ENCODE results near the gene TLR1. TPM values are rescaled to one million over a fixed set of nuclear protein-coding genes. Genes with fewer than 3 reads are reported as not detected.

TLR1 gene
- polyA plus RNA-seq, 6 donors from 2014 or later = 30.2 to 53.9 (median 35.7) TPM

DNA sequence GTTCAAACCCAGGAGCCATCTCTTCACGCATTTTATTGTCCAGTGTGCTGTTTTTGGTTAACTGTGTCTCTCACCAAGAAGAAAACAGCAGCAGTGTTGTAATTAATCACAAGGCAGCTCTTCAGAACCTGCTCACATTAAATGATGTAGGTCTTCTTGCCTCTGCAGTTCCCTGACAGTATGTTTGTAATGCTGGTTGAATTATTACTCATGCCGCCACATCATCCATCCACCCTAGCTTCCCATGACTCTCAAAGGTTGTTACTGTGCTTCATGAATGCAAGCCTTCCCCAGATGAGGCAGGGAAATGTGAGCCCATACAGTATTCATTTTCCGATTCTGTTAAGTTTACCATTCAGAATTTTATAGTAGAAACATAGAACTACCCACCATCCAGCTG is 39.2 kb downstream of the TLR1 start:
- Mint-ChIP-seq H3K36me3 (peaks cover 8 to 13% of the 10 kb centered on the region in 2 donors), H3K4me3 (peak overlapping the region in 5 of 8 donors; percentile 6 to 77 (median 25)), H3K27me3 (no peaks in the 10 kb centered on the region), H3K4me1 (peaks cover 65 to 100% (median 91%) of the 10 kb centered on the region in 3 donors), H3K27ac (peak overlapping the region in 3 of 6 donors; percentile 32 to 80 (median 51)), H3K9me3 (peaks cover 0 to 14% (median 6%) of the 10 kb centered on the region in 7 donors)
- ATAC-seq (ENCODE audit: low read depth in 2 of 2) (no peak), DNase-seq (no peak)

DNA sequence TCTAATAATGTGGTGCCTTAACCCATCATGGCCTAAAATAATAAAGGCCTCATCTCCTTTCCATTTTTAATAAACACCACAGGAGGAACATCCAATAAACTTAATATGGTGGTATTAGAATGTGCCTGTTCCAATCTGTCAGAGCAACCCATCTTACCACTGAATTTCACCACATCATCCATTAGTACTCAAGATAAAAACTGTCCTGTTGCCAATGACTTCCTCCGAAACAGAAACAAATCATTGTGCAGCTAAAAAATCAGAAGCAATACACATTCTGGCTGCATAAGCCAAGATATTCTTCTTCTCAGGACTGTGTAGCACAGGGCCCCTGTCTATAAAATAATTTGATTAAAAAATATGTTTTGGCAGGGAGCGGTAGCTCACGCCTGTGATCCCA is 40.3 kb downstream of the TLR1 start:
- H3K4me1 Mint-ChIP-seq = peaks cover 61 to 99% (median 88%) of the 10 kb centered on the region in 3 donors
- H3K4me3 Mint-ChIP-seq = peak overlapping the region in 7 of 8 donors; percentile 2 to 80 (median 59)
- H3K9me3 Mint-ChIP-seq = peaks cover 0 to 12% (median 6%) of the 10 kb centered on the region in 7 donors
- no peaks in the 10 kb centered on the region for H3K27me3 Mint-ChIP-seq
- peak overlapping the region; percentile 34 to 84 (median 60) for H3K27ac Mint-ChIP-seq
- ATAC-seq (ENCODE audit: low read depth in 2 of 2) = no peak
- no peak for DNase-seq
- H3K36me3 Mint-ChIP-seq = peaks cover 8 to 13% of the 10 kb centered on the region in 2 donors

DNA sequence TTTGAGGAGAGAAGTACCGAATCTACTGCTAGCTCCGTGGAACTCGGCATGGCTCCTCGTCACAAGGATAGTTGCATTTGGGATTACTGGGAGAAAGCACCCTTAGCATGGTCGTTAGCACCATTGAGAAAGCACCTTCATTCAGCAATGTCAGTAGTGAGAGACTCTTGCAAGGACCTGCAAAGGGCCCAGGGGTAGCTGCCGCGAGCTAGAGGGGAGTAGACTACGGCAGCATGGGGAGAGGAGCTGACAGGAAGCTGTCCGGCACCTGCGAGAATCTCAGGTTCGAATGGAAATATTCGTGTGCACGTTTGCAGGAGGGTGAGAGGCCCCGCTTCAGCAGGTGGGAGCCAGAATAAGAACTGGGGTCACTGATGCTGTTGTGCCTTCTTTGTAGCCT is 42.0 kb downstream of the TLR1 start:
- Mint-ChIP-seq H3K27me3 (no peaks in the 10 kb centered on the region), H3K27ac (peak overlapping the region; percentile 88 to 100 (median 97)), H3K9me3 (peaks cover 0 to 12% (median 6%) of the 10 kb centered on the region in 7 donors), H3K4me3 (peak overlapping the region; percentile 78 to 97 (median 94)), H3K4me1 (peaks cover 49 to 93% (median 83%) of the 10 kb centered on the region in 3 donors), H3K36me3 (peaks cover 6 to 10% of the 10 kb centered on the region in 2 donors)
- no peak for ATAC-seq (ENCODE audit: low read depth in 2 of 2)
- no peak for DNase-seq

DNA sequence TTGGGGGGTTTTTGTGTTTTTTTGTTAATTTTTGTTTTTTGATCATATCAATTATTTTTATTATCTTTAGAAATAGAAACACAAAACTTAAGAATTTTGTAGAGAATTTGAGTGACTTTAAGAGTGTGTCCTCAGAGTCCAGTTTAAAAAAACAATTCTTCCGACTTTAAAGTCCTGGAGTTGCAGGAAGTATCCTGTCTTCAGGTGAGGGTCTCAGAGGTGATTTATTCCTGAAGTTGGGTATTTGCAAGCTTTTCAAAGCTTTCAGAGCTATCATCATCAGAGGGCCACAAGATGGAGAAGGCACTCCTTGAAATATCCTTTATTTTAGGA is 44.8 kb downstream of the TLR1 start:
- H3K4me1 Mint-ChIP-seq = peaks cover 33 to 74% (median 64%) of the 10 kb centered on the region in 3 donors
- H3K27ac Mint-ChIP-seq = peak overlapping the region in 1 of 6 donors; percentile 100
- no peaks in the 10 kb centered on the region for H3K27me3 Mint-ChIP-seq
- H3K36me3 Mint-ChIP-seq = no peaks in the 10 kb centered on the region
- H3K4me3 Mint-ChIP-seq = peak overlapping the region in 2 of 8 donors; percentile 4 to 15
- no peak for ATAC-seq (ENCODE audit: low read depth in 2 of 2)
- no peaks in the 10 kb centered on the region for H3K9me3 Mint-ChIP-seq
- no peak for DNase-seq

DNA sequence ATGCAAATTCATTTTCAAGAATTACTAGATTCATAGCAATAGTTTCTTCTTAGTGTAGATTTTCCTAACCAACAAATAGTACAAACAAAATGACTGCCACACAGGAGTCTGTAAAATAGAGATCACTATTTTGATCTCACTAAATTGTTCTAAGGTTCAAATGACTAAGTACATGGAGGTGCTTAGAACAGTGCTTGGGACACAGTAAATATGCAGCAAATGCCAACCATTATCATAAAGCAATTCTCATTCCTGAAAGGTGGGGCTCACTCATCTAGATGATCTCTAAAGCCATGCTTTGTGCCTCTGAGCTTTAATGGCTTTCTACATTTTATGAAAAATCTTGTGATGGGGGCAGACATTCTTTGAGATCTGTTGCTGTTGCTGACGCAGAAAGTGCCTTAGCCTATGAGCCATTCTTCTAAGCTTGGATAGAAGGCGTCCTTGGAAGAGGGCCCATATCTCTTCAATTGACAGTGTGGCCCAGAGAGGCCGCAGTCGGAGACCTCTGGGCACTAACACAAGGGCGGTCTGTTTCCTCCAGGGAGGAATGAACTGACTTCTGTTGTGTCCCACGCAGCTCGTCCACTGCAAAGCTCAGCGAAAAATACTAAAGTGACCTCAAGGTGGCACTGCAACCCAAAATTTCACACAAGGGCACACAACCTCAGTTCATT is 45.3 kb downstream of the TLR1 start:
- ATAC-seq (ENCODE audit: low read depth in 2 of 2) (peak in 1 of 2 donors; percentile 14), DNase-seq (peak; percentile 60)
- Mint-ChIP-seq H3K4me1 (peaks cover 31 to 69% (median 62%) of the 10 kb centered on the region in 3 donors), H3K27me3 (no peaks in the 10 kb centered on the region), H3K4me3 (peak overlapping the region in 1 of 8 donors; percentile 4), H3K36me3 (no peaks in the 10 kb centered on the region), H3K9me3 (no peaks in the 10 kb centered on the region), H3K27ac (peak overlapping the region in 4 of 6 donors; percentile 21 to 100 (median 66))

DNA sequence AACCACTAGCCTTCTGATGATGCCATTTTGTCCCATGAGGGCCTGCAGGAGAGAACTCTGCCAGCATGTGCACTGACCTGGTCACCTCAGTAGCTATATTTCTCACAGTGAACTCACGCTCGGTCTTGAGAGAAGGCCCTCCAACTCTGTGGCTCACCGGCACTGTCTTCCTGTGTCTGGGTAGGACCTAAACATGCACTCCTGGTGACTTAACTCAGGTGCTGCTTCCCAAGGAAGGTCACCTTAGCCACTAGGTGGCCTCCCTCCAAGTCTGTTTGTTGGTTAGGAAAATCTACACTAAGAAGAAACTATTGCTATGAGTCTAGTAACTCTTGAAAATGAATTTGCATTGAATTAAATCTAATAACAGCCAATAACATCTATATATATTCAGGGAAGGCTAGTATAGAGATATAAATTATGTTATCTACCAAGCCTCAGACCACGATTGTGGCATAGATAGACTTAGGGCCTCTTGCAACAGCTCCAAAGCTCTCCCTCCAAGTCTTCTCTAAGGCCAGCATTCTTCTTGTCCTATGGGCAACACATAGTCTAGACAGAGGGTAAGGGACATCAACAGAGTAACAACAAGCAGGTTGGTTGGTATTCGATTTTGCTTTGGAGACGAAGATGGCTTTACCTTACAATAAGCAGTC is 46.5 kb downstream of the TLR1 start:
- Mint-ChIP-seq H3K4me3 (peak overlapping the region in 1 of 8 donors; percentile 1), H3K27ac (no peak overlapping the region), H3K36me3 (no peaks in the 10 kb centered on the region), H3K27me3 (no peaks in the 10 kb centered on the region), H3K9me3 (no peaks in the 10 kb centered on the region), H3K4me1 (peaks cover 25 to 57% (median 51%) of the 10 kb centered on the region in 3 donors)
- ATAC-seq (ENCODE audit: low read depth in 2 of 2) (no peak), DNase-seq (no peak)

DNA sequence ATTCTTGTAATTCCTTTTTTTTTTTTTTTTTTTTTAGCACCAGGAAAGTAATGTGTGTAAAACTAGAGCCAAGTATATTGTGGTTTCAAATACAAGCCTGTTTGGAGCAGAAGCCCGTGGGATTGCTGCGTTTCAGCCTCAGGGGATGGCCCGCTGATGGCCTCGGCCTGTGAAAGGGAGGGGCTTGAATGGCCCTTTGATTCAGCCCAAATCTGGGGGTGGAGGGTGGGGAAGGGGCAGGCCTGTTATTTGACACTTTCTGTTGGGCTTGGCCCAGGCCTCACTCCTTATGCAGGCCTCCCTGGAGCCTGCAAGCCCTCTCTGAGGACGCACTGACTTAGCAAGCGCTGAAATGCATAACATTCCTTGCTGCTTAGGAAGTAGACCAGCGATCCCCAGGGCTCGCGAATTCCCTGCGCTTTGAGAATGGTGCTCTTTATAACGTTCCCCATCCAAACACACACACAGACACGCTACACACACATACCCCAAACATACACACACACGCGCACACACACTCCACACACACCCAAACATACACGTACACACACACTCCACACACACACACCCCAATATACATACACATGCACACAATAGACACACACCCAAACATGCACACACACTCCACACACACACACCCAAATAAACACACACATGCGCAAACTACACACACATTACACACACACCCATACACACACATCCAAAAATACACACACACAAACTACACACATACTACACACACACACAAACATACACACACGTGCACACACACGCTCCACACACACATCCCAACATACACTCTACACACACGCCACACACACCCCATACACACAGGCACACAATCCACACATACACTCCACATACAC is 51.4 kb downstream of the TLR1 start:
- Mint-ChIP-seq H3K4me3 (no peak overlapping the region), H3K4me1 (peaks cover 0 to 19% (median 18%) of the 10 kb centered on the region in 3 donors), H3K36me3 (peaks cover 5 to 7% of the 10 kb centered on the region in 2 donors), H3K27ac (no peak overlapping the region), H3K9me3 (peaks cover 6 to 20% (median 13%) of the 10 kb centered on the region in 7 donors), H3K27me3 (no peaks in the 10 kb centered on the region)
- ATAC-seq (ENCODE audit: low read depth in 2 of 2) = no peak
- no peak for DNase-seq

DNA sequence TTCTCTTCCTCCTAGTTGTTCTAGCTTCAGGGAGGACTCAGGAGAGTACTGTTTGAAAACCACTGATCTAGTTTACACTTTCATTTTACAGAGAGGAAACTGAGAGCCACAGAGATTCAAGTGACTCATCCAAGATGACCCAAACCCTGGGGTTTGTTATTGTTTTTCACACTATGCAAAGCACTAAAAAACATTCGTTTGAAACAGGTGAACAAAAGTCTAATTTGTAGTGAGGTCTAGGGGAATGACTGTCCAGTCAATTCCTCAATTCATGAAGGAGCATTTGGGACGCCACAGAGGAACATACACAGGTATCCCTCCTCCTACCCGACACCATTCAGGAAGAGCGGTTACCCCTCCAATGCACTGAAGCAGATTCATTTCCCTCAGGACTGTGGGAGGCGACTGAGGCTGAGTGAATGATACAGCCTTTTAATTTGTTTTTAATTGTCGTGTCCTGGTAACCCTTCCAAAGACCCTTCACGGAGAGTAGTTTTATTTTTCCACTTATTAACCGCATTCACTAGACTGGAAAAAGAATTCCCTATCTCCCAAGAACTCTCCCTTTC is 52.1 kb downstream of the TLR1 start:
- Mint-ChIP-seq H3K27me3 (no peaks in the 10 kb centered on the region), H3K36me3 (peaks cover 5 to 10% of the 10 kb centered on the region in 2 donors), H3K4me3 (no peak overlapping the region), H3K4me1 (peaks cover 0 to 12% (median 11%) of the 10 kb centered on the region in 3 donors), H3K9me3 (peaks cover 7 to 23% (median 19%) of the 10 kb centered on the region in 7 donors), H3K27ac (peak overlapping the region in 1 of 6 donors; percentile 14)
- ATAC-seq (ENCODE audit: low read depth in 2 of 2) = no peak
- no peak for DNase-seq

DNA sequence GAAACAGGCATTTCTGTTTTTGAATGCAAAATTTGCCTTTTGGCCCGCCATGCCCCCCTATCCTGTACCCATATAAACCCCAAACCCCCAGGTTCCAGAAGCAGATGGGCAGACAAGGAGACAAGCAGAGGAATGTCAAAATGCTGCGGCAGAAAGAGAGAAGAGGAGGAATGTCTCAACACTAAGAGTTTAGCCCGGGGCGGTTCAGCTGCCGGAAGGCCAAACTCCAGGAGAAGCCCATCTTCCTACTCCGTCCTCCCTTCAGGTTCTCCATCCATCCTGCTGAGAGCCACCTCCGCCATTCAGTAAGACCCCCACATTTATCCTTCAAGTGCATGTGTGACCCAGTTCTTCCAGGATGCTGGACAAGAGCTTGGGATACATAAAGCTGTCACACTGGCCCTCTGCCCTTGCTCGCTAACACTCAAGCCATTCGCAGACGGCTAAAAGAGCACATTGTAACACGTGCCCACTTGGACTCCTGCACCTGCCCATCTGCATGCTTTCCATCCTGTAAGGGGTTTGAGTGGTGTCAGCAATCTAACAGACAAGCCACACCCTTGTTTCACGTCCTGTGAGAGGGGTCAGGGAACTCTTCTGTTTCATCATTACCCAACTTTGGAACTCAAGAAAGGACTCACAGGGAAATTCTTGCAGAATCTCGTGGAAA is 53.1 kb downstream of the TLR1 start:
- Mint-ChIP-seq H3K36me3 (peaks cover 12 to 18% of the 10 kb centered on the region in 2 donors), H3K27ac (peak overlapping the region in 1 of 6 donors; percentile 64), H3K4me1 (peaks cover 0 to 6% (median 4%) of the 10 kb centered on the region in 3 donors), H3K9me3 (peaks cover 13 to 30% (median 27%) of the 10 kb centered on the region in 7 donors), H3K4me3 (no peak overlapping the region), H3K27me3 (no peaks in the 10 kb centered on the region)
- DNase-seq = no peak
- no peak for ATAC-seq (ENCODE audit: low read depth in 2 of 2)

DNA sequence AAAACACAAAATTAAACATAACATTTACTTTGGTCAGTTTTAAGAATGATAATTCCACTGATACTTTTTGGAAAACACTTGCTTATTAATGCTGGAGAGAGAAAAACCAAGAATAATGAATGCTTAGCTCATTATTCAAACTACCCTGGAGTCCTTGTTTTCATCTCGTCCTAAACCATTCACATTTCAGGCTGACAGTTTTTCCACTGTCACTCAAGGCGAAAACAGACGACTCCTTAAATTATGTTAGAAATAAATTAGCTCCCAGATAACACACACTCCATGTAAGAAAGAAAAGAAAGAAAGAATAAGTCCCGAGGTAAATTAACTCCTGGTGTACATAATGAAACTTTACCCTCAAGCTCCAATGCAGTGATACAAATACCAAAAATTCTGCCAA is 55.3 kb downstream of the TLR1 start:
- Mint-ChIP-seq H3K27me3 (no peaks in the 10 kb centered on the region), H3K27ac (no peak overlapping the region), H3K4me3 (no peak overlapping the region)

DNA sequence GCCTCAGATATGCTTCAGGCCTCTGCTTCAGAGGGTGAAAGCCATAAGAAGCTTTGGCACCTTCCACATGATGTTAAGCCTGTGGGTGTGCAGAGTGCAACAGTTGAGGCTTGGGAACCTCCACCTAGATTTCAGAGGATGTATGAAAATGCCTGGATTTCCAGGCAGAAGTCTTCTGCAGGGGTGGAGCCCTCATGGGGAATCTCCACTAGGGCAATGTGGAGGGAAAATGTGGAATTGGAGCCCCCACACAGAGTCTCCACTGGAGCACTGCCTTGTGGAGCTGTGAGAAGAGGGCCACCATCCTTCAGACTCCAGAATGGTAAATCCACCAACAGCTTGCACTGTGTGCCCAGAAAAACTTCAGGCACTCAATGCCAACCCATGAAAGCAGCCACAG is 57.0 kb downstream of the TLR1 start:
- peaks cover 8 to 24% (median 21%) of the 10 kb centered on the region in 3 donors for H3K4me1 Mint-ChIP-seq
- DNase-seq (no peak), ATAC-seq (ENCODE audit: low read depth in 2 of 2) (no peak)
- H3K27ac Mint-ChIP-seq = no peak overlapping the region
- H3K4me3 Mint-ChIP-seq = no peak overlapping the region
- peaks cover 13 to 20% of the 10 kb centered on the region in 2 donors for H3K36me3 Mint-ChIP-seq
- no peaks in the 10 kb centered on the region for H3K27me3 Mint-ChIP-seq
- peaks cover 13 to 31% (median 29%) of the 10 kb centered on the region in 7 donors for H3K9me3 Mint-ChIP-seq

More for the DNA sequence above, 55.3 kb downstream of the TLR1 start:
- peaks cover 13 to 20% of the 10 kb centered on the region in 2 donors for H3K36me3 Mint-ChIP-seq
- ATAC-seq (ENCODE audit: low read depth in 2 of 2) = no peak
- peaks cover 13 to 31% (median 29%) of the 10 kb centered on the region in 7 donors for H3K9me3 Mint-ChIP-seq
- H3K4me1 Mint-ChIP-seq = peaks cover 0 to 8% (median 6%) of the 10 kb centered on the region in 3 donors
- no peak for DNase-seq

All from naive B cell (primary cell).